ENCODE measurements around the gene SYNJ2. TPM values are rescaled to one million over a fixed set of nuclear protein-coding genes. Genes with fewer than 3 reads are reported as not detected.

The SYNJ2 gene, protein sequence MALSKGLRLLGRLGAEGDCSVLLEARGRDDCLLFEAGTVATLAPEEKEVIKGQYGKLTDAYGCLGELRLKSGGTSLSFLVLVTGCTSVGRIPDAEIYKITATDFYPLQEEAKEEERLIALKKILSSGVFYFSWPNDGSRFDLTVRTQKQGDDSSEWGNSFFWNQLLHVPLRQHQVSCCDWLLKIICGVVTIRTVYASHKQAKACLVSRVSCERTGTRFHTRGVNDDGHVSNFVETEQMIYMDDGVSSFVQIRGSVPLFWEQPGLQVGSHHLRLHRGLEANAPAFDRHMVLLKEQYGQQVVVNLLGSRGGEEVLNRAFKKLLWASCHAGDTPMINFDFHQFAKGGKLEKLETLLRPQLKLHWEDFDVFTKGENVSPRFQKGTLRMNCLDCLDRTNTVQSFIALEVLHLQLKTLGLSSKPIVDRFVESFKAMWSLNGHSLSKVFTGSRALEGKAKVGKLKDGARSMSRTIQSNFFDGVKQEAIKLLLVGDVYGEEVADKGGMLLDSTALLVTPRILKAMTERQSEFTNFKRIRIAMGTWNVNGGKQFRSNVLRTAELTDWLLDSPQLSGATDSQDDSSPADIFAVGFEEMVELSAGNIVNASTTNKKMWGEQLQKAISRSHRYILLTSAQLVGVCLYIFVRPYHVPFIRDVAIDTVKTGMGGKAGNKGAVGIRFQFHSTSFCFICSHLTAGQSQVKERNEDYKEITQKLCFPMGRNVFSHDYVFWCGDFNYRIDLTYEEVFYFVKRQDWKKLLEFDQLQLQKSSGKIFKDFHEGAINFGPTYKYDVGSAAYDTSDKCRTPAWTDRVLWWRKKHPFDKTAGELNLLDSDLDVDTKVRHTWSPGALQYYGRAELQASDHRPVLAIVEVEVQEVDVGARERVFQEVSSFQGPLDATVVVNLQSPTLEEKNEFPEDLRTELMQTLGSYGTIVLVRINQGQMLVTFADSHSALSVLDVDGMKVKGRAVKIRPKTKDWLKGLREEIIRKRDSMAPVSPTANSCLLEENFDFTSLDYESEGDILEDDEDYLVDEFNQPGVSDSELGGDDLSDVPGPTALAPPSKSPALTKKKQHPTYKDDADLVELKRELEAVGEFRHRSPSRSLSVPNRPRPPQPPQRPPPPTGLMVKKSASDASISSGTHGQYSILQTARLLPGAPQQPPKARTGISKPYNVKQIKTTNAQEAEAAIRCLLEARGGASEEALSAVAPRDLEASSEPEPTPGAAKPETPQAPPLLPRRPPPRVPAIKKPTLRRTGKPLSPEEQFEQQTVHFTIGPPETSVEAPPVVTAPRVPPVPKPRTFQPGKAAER (N-terminal part only)
- total RNA-seq: 68.5 and 70.4 TPM in 2 replicates

DNA sequence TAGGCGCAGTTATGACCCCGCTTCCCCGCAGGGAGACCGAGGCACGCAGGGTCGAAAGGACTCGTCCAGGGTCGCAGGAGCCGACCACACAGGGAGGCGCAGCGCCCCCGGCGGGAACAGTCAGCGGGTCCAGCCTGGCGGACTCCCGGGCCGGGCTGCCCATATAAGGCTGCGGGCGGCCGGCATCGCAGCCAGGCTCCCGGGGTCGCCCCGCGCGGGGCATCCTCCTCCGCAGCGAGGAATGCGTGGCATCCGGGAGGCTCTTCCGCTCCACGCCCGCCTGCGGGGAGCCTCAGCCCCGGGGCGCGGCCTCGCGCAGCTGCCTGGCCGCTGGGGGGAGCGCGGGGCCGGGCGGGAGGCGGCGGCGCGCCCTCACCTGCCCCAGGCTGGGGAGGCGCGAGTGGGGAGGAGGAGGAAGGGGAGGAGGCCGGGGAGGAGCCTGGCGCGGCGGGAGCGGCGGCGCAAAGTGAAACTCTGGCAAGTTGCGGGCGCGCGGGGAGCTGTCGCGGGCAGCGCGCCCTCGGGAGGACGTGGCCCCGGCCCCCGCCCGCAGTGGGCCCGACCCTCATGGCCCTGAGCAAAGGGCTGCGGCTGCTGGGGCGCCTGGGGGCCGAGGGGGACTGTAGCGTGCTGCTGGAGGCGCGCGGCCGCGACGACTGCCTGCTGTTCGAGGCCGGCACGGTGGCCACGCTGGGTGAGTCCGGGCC is at the start of gene SYNJ2:
SYNJ2 (plus strand) TSS at position 469 of the 707 bp plus-strand sequence; CDS start at position 568, 99 bp downstream.

Other genes starting within 250 kb of the SYNJ2 start
- 33.6 and 40.0 TPM in 2 replicates for gene SNX9, start 158.6 kb upstream of the SYNJ2 start, total RNA-seq
- 5.8 and 9.0 TPM in 2 replicates for gene SERAC1, start 186.4 kb downstream of the SYNJ2 start, total RNA-seq
- gene GTF2H5, start 186.5 kb downstream of the SYNJ2 start, total RNA-seq: 5.5 and 6.2 TPM in 2 replicates